ENCODE data around the gene C19orf47. TPM values are rescaled to one million over a fixed set of nuclear protein-coding genes. Genes with fewer than 3 reads are reported as not detected.

Gene C19orf47
- total and polyA plus RNA-seq, 7 experiments from 2014 or later: 9.1 to 20.3 (median 13.6) TPM

GRCh38 chr19:40278361-40279035 is 69.7 kb downstream of the C19orf47 start:
- Histone ChIP-seq H3K4me3 (ENCODE audit: low read length) (no peak overlapping the region), H3K27me3 (ENCODE audit: control insufficient read depth in 2 of 2, insufficient read depth in 2 of 2, low read length in 2 of 2) (no peaks in the 10 kb centered on the region), H3K9me3 (ENCODE audit: control insufficient read depth in 2 of 3, low read length in 3 of 3) (no peaks in the 10 kb centered on the region), H3K36me3 (ENCODE audit: control insufficient read depth in 2 of 3, insufficient read depth in 3 of 3, low read length in 3 of 3) (peaks cover 0 to 22% (median 0%) of the 10 kb centered on the region in 3 experiments), H3K27ac (ENCODE audit: low read depth, low read length) (no peak overlapping the region), H3K4me1 (ENCODE audit: control insufficient read depth in 2 of 2, insufficient read depth in 2 of 2, low read length in 2 of 2) (peaks cover 16 to 71% of the 10 kb centered on the region in 2 donors)
- Mint-ChIP-seq H3K27me3 (no peaks in the 10 kb centered on the region), H3K9me3 (peaks cover 0 to 3% (median 0%) of the 10 kb centered on the region in 11 donors), H3K27ac (no peak overlapping the region), H3K4me1 (peaks cover 60 to 95% (median 82%) of the 10 kb centered on the region in 7 donors), H3K4me3 (peak overlapping the region in 3 of 10 donors; percentile 26 to 49 (median 26)), H3K36me3 (peaks cover 0 to 11% (median 0%) of the 10 kb centered on the region in 5 donors)
- ATAC-seq: no peak
- CTCF ChIA-PET: no interaction called here
- no peak for DNase-seq
- intact Hi-C loops (cut with micrococcal nuclease): no loop called here
- POLR2A ChIA-PET: no interaction called here

GRCh38 chr19:40277356-40278059 is 70.7 kb downstream of the C19orf47 start:
- peak overlapping the region in 7 of 10 donors; percentile 1 to 49 (median 26) for H3K4me3 Mint-ChIP-seq
- no peaks in the 10 kb centered on the region for H3K27me3 Mint-ChIP-seq
- Histone ChIP-seq H3K27me3 (ENCODE audit: control insufficient read depth in 2 of 2, insufficient read depth in 2 of 2, low read length in 2 of 2) (no peaks in the 10 kb centered on the region), H3K4me3 (ENCODE audit: low read length) (no peak overlapping the region), H3K4me1 (ENCODE audit: control insufficient read depth in 2 of 2, insufficient read depth in 2 of 2, low read length in 2 of 2) (peaks cover 15 to 62% of the 10 kb centered on the region in 2 donors), H3K36me3 (ENCODE audit: control insufficient read depth in 2 of 3, insufficient read depth in 3 of 3, low read length in 3 of 3) (peaks cover 0 to 22% (median 0%) of the 10 kb centered on the region in 3 experiments), H3K27ac (ENCODE audit: low read depth, low read length) (peak overlapping the region; percentile 12), H3K9me3 (ENCODE audit: control insufficient read depth in 2 of 3, low read length in 3 of 3) (no peaks in the 10 kb centered on the region)
- ChIA-PET POLR2A (no interaction called here), CTCF (interaction anchor here (0.7 kb wide), 1 partner anchor 27 kb away, joined by 3 read pairs; no protein-coding TSS in a partner anchor)
- peaks cover 55 to 94% (median 79%) of the 10 kb centered on the region in 7 donors for H3K4me1 Mint-ChIP-seq
- peaks cover 0 to 3% (median 0%) of the 10 kb centered on the region in 11 donors for H3K9me3 Mint-ChIP-seq
- DNase-seq (peak in 1 of 9 donors; percentile 0), ATAC-seq (no peak)
- intact Hi-C loops (cut with micrococcal nuclease): no loop called here
- H3K27ac Mint-ChIP-seq: peak overlapping the region in 5 of 9 donors; percentile 0 to 61 (median 30)
- peaks cover 0 to 12% (median 1%) of the 10 kb centered on the region in 5 donors for H3K36me3 Mint-ChIP-seq

- intact Hi-C loops (cut with micrococcal nuclease): loop anchor here in 1 of 2 donors (1.0 kb wide), 1 partner anchor 10 kb away; the partner anchor contains the start of gene AKT2
- Histone ChIP-seq H3K27me3 (ENCODE audit: control insufficient read depth in 2 of 2, insufficient read depth in 2 of 2, low read length in 2 of 2) (no peaks in the 10 kb centered on the region), H3K4me1 (ENCODE audit: control insufficient read depth in 2 of 2, insufficient read depth in 2 of 2, low read length in 2 of 2) (peaks cover 9 to 44% of the 10 kb centered on the region in 2 donors), H3K27ac (ENCODE audit: low read depth, low read length) (peak overlapping the region; percentile 21), H3K9me3 (ENCODE audit: control insufficient read depth in 2 of 3, low read length in 3 of 3) (no peaks in the 10 kb centered on the region), H3K4me3 (ENCODE audit: low read length) (peak overlapping the region; percentile 16), H3K36me3 (ENCODE audit: control insufficient read depth in 2 of 3, insufficient read depth in 3 of 3, low read length in 3 of 3) (peaks cover 0 to 13% (median 0%) of the 10 kb centered on the region in 3 experiments)
- CTCF ChIA-PET: interaction anchor here (0.6 to 0.8 kb wide), 2 partner anchors 31 to 452 kb away, joined by 3 to 8 read pairs; no protein-coding TSS in a partner anchor
- Mint-ChIP-seq H3K4me1 (peaks cover 40 to 88% (median 67%) of the 10 kb centered on the region in 7 donors), H3K9me3 (peaks cover 0 to 3% (median 0%) of the 10 kb centered on the region in 11 donors), H3K27me3 (no peaks in the 10 kb centered on the region), H3K27ac (peak overlapping the region in 8 of 9 donors; percentile 52 to 91 (median 80)), H3K4me3 (peak overlapping the region; percentile 64 to 90 (median 72)), H3K36me3 (peaks cover 0 to 14% (median 0%) of the 10 kb centered on the region in 5 donors)
- POLR2A ChIA-PET: no interaction called here
- ATAC-seq: peak; percentile 73
- peak in 7 of 9 donors; percentile 11 to 56 (median 46) for DNase-seq
Measured at GRCh38 chr19:40274585-40275544, 73.3 kb downstream of the C19orf47 start.

GRCh38 chr19:40273469-40274360 is 74.5 kb downstream of the C19orf47 start:
- Mint-ChIP-seq H3K27me3 (no peaks in the 10 kb centered on the region), H3K27ac (peak overlapping the region; percentile 33 to 91 (median 77)), H3K9me3 (peaks cover 0 to 3% (median 0%) of the 10 kb centered on the region in 11 donors), H3K36me3 (peaks cover 0 to 14% (median 0%) of the 10 kb centered on the region in 5 donors), H3K4me1 (peaks cover 47 to 90% (median 70%) of the 10 kb centered on the region in 7 donors), H3K4me3 (peak overlapping the region in 9 of 10 donors; percentile 15 to 90 (median 71))
- intact Hi-C loops (cut with micrococcal nuclease): loop anchor here in 1 of 2 donors (1.0 kb wide), 1 partner anchor 12 kb away; the partner anchor contains the start of gene AKT2
- H3K9me3 ChIP-seq (ENCODE audit: control insufficient read depth in 2 of 3, low read length in 3 of 3): no peaks in the 10 kb centered on the region
- CTCF ChIA-PET: no interaction called here
- POLR2A ChIA-PET: no interaction called here
- peaks cover 0 to 16% (median 0%) of the 10 kb centered on the region in 3 experiments for H3K36me3 ChIP-seq (ENCODE audit: control insufficient read depth in 2 of 3, insufficient read depth in 3 of 3, low read length in 3 of 3)
- peak overlapping the region; percentile 21 for H3K27ac ChIP-seq (ENCODE audit: low read depth, low read length)
- no peak overlapping the region for H3K4me3 ChIP-seq (ENCODE audit: low read length)
- H3K27me3 ChIP-seq (ENCODE audit: control insufficient read depth in 2 of 2, insufficient read depth in 2 of 2, low read length in 2 of 2): no peaks in the 10 kb centered on the region
- ATAC-seq (no peak), DNase-seq (peak in 1 of 9 donors; percentile 6)
- H3K4me1 ChIP-seq (ENCODE audit: control insufficient read depth in 2 of 2, insufficient read depth in 2 of 2, low read length in 2 of 2): peaks cover 7 to 36% of the 10 kb centered on the region in 2 donors

GRCh38 chr19:40272261-40272660 is 75.9 kb downstream of the C19orf47 start:
- no peak overlapping the region for H3K4me3 ChIP-seq (ENCODE audit: low read length)
- DNase-seq: peak in 1 of 9 donors; percentile 2
- H3K9me3 ChIP-seq (ENCODE audit: control insufficient read depth in 2 of 3, low read length in 3 of 3): no peaks in the 10 kb centered on the region
- Mint-ChIP-seq H3K27me3 (no peaks in the 10 kb centered on the region), H3K4me3 (peak overlapping the region in 1 of 10 donors; percentile 10), H3K9me3 (peaks cover 0 to 3% (median 0%) of the 10 kb centered on the region in 11 donors), H3K4me1 (peaks cover 41 to 86% (median 62%) of the 10 kb centered on the region in 7 donors), H3K36me3 (peaks cover 0 to 10% (median 4%) of the 10 kb centered on the region in 5 donors), H3K27ac (peak overlapping the region in 4 of 9 donors; percentile 2 to 74 (median 19))
- H3K27ac ChIP-seq (ENCODE audit: low read depth, low read length): no peak overlapping the region
- no peaks in the 10 kb centered on the region for H3K27me3 ChIP-seq (ENCODE audit: control insufficient read depth in 2 of 2, insufficient read depth in 2 of 2, low read length in 2 of 2)
- ChIA-PET POLR2A (no interaction called here), CTCF (no interaction called here)
- no peak for ATAC-seq
- intact Hi-C loops (cut with micrococcal nuclease): no loop called here
- peaks cover 7 to 23% of the 10 kb centered on the region in 2 donors for H3K4me1 ChIP-seq (ENCODE audit: control insufficient read depth in 2 of 2, insufficient read depth in 2 of 2, low read length in 2 of 2)
- peaks cover 0 to 15% (median 0%) of the 10 kb centered on the region in 3 experiments for H3K36me3 ChIP-seq (ENCODE audit: control insufficient read depth in 2 of 3, insufficient read depth in 3 of 3, low read length in 3 of 3)
